ENCODE results near the gene ZNF740.

The ZNF740 gene

GRCh38 chr12:53227836-53228235 is 47.3 kb downstream of the ZNF740 start:
- DNase-seq, result no peak

DNA sequence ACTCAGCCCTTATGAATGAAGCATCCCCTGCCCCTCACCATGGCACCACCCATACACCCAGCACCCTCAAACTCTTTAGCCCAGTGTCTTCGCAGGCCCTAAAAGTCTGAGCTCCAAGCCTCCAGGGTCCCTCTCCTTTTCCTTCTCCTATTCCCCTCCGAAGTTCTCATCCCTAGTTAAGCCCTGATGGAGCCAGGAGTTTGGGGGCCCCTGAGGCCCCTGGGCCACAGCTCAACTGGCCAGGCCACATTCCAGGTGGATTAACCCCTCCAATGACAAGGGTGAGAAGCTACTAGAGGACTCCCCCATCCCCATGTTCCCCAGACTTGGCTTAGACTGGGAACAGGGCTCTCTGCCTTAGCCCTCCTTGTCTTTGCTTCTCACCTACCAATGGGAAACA is 48.9 kb downstream of the ZNF740 start:
- no peak for DNase-seq

- DNase-seq, result no peak
Observed at GRCh38 chr12:53230108-53230845, 49.8 kb downstream of the ZNF740 start.

GRCh38 chr12:53231671-53231920 is 51.1 kb downstream of the ZNF740 start:
- DNase-seq, result no peak

- no peak for DNase-seq
Observed at GRCh38 chr12:53231921-53232645, 51.6 kb downstream of the ZNF740 start, which contains the start of gene RARG. TSS of gene RARG (minus strand) at chr12:53232209. CDS start at chr12:53227545, 4,664 bp downstream.

- peak in 1 of 2 experiments; percentile 26 for DNase-seq
Observed at GRCh38 chr12:53232646-53233461, 52.3 kb downstream of the ZNF740 start.

GRCh38 chr12:53233671-53234121 is 53.2 kb downstream of the ZNF740 start:
- no peak for DNase-seq

- no peak for DNase-seq
Observed at GRCh38 chr12:53234271-53234914, 53.9 kb downstream of the ZNF740 start.

- DNase-seq, result no peak
Observed at GRCh38 chr12:53235164-53235563, 54.6 kb downstream of the ZNF740 start.

GRCh38 chr12:53235742-53236442 is 55.4 kb downstream of the ZNF740 start:
- no peak for DNase-seq

GRCh38 chr12:53236443-53237111 is 56.1 kb downstream of the ZNF740 start:
- no peak for DNase-seq

GRCh38 chr12:53239643-53240258 is 59.2 kb downstream of the ZNF740 start:
- DNase-seq, result no peak

GRCh38 chr12:53241623-53242412 is 61.3 kb downstream of the ZNF740 start:
- DNase-seq, result no peak

DNA sequence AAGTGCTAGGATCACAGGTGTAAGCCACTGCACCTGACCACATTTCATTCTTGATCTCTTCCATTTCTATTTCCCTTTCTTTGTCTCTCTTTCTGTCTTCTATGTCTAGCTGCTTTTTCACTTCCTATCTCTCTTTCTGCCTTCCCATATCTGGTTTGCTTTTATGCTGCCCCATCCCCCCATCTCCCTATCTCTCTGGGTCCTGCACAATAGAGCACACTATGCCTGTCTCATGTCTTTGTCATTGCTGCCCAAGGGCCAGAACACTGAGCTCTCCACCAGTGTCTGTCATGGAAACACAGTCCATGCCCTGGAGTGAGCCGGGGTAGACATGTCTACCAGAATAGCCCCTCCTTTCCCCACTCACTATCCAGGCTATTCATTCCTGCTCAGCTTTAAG is 63.8 kb downstream of the ZNF740 start:
- DNase-seq, result no peak

All from AML-193 (cell line).